ENCODE measurements around the gene LRRC36. TPM values are rescaled to one million over a fixed set of nuclear protein-coding genes. Genes with fewer than 3 reads are reported as not detected.

LRRC36 gene
- total RNA-seq, 1 donor from 2014 or later = 42.1 TPM

GRCh38 chr16:67388591-67388990 lies 62.0 kb downstream of the LRRC36 start:
- peaks cover 42% of the 10 kb centered on the region for H3K4me1 ChIP-seq
- DNase-seq = no peak
- no peak overlapping the region for H3K4me3 ChIP-seq
- H3K36me3 ChIP-seq = peaks cover 4% of the 10 kb centered on the region
- no peak overlapping the region for H3K27ac ChIP-seq
- intact Hi-C loops (cut with DNase I) = no loop called here
- H3K27me3 ChIP-seq (ENCODE audit: low read depth) = peaks cover 7% of the 10 kb centered on the region
- ATAC-seq = no peak
- H3K9me3 ChIP-seq = no peaks in the 10 kb centered on the region
- TF ChIP-seq CTCF (IDR thresholded peaks at IDR 0.05) = no peak

GRCh38 chr16:67389911-67390815 lies 63.5 kb downstream of the LRRC36 start:
- no peaks in the 10 kb centered on the region for H3K9me3 ChIP-seq
- DNase-seq (peak; percentile 73), ATAC-seq (peak; percentile 20 to 45)
- H3K4me3 ChIP-seq = no peak overlapping the region
- peaks cover under 1% of the 10 kb centered on the region for H3K36me3 ChIP-seq
- peaks cover 52% of the 10 kb centered on the region for H3K4me1 ChIP-seq
- intact Hi-C loops (cut with DNase I) = no loop called here
- no peak overlapping the region for H3K27ac ChIP-seq
- no peak for TF ChIP-seq CTCF (IDR thresholded peaks at IDR 0.05)
- peaks cover 7% of the 10 kb centered on the region for H3K27me3 ChIP-seq (ENCODE audit: low read depth)

- intact Hi-C loops (cut with DNase I) = no loop called here
- Histone ChIP-seq H3K27me3 (ENCODE audit: low read depth) (peaks cover 7% of the 10 kb centered on the region), H3K4me1 (peaks cover 60% of the 10 kb centered on the region), H3K9me3 (no peaks in the 10 kb centered on the region), H3K36me3 (no peaks in the 10 kb centered on the region), H3K27ac (peak overlapping the region; percentile 18), H3K4me3 (no peak overlapping the region)
- no peak for TF ChIP-seq CTCF (IDR thresholded peaks at IDR 0.05)
- DNase-seq (no peak), ATAC-seq (no peak)
Observed at GRCh38 chr16:67390816-67391423, 64.3 kb downstream of the LRRC36 start.

GRCh38 chr16:67391424-67392300 lies 65.0 kb downstream of the LRRC36 start:
- Histone ChIP-seq H3K9me3 (no peaks in the 10 kb centered on the region), H3K27me3 (ENCODE audit: low read depth) (peaks cover 7% of the 10 kb centered on the region), H3K4me3 (peak overlapping the region; percentile 58), H3K4me1 (peaks cover 67% of the 10 kb centered on the region), H3K27ac (peak overlapping the region; percentile 76), H3K36me3 (no peaks in the 10 kb centered on the region)
- intact Hi-C loops (cut with DNase I) = no loop called here
- DNase-seq = peak; percentile 57
- TF ChIP-seq CTCF (IDR thresholded peaks at IDR 0.05) = no peak
- ATAC-seq = no peak

All from lower lobe of right lung (tissue), 2 donors.